CD1c-positive myeloid dendritic cell (primary cell): Measurements from ENCODE around the gene SPINK8.
"Not testable (repeated sequence)": the region's sequence is repeated elsewhere in the genome, so short reads cannot be mapped to it uniquely, and the experiment has no call there.

ENCODE experiments used
- DNase-seq: peaks from one replicate; pipeline ENCODE4 v3.0.0-alpha.2; 2016; ENCODE audit errors: extremely low spot score

SPINK8 gene

GRCh38 chr3:48333346-48334245, at the start of gene SPINK8:
SPINK8 (minus strand) TSS chr3:48333661; CDS start chr3:48328341, 5,320 bp downstream.
- peak; percentile 15 for DNase-seq

- DNase-seq, result no peak
Observed at GRCh38 chr3:48372862-48373435, 39.5 kb upstream of the SPINK8 start.

GRCh38 chr3:48372377-48372770, 38.9 kb upstream of the SPINK8 start:
- no peak for DNase-seq

GRCh38 chr3:48371651-48372376, 38.4 kb upstream of the SPINK8 start, which contains the start of gene FBXW12:
FBXW12 (plus strand) TSS chr3:48372219; CDS start chr3:48372768, 549 bp downstream.
- DNase-seq, result no peak

- no peak for DNase-seq
Observed at GRCh38 chr3:48370333-48370713, 36.9 kb upstream of the SPINK8 start.

GRCh38 chr3:48369693-48370332, 36.4 kb upstream of the SPINK8 start:
- no peak for DNase-seq

- no peak for DNase-seq
Observed at GRCh38 chr3:48367201-48367600, 33.7 kb upstream of the SPINK8 start.

GRCh38 chr3:48364840-48365239, 31.4 kb upstream of the SPINK8 start:
- DNase-seq, result no peak

GRCh38 chr3:48361928-48362327, 28.5 kb upstream of the SPINK8 start:
- DNase-seq, result no peak

- DNase-seq, result no peak
Observed at GRCh38 chr3:48356419-48356818, 23.0 kb upstream of the SPINK8 start.

GRCh38 chr3:48353987-48354386, 20.5 kb upstream of the SPINK8 start:
- DNase-seq, result no peak

GRCh38 chr3:48352546-48352945, 19.1 kb upstream of the SPINK8 start:
- no peak for DNase-seq

- DNase-seq, result no peak
Observed at GRCh38 chr3:48347500-48347899, 14.0 kb upstream of the SPINK8 start.

- DNase-seq, result no peak
Observed at GRCh38 chr3:48345946-48346572, 12.6 kb upstream of the SPINK8 start.

- no peak for DNase-seq
Observed at GRCh38 chr3:48344867-48345507, 11.5 kb upstream of the SPINK8 start.

- DNase-seq, result no peak
Observed at GRCh38 chr3:48343432-48343831, 10.0 kb upstream of the SPINK8 start.

GRCh38 chr3:48338635-48339034, 5.2 kb upstream of the SPINK8 start:
- no peak for DNase-seq

- not testable (repeated sequence) for DNase-seq
Observed at GRCh38 chr3:48337536-48337935, 4.1 kb upstream of the SPINK8 start.

GRCh38 chr3:48335286-48335685, 1.8 kb upstream of the SPINK8 start:
- peak; percentile 30 for DNase-seq

- no peak for DNase-seq
Observed at GRCh38 chr3:48334605-48335004, 1.1 kb upstream of the SPINK8 start.
